GM12875 (cell line): ENCODE measurements around the gene PAPSS2.
A peak's percentile ranks its signal among the peaks of the same experiment; 100 is the strongest.
"Not testable (repeated sequence)": the region's sequence is repeated elsewhere in the genome, so short reads cannot be mapped to it uniquely, and the experiment has no call there.

ENCODE experiments used
- H3K4me3 ChIP-seq: one replicate; pipeline ENCODE4 v1.5.1; 2011; ENCODE audit warnings: low read depth, low read length, control low read depth
- CTCF ChIP-seq: IDR thresholded peaks from 2 replicates; pipeline ENCODE4 v1.5.1; 2011; ENCODE audit warnings: low read depth, mild to moderate bottlenecking, control low read depth, inconsistent platforms, low read length, moderate library complexity, borderline replicate concordance; ENCODE audit not compliant: insufficient read depth

Gene PAPSS2

GRCh38 chr10:87659571-87660483, at the start of gene PAPSS2:
TSS of gene PAPSS2 (plus strand) at chr10:87659878. CDS start at chr10:87659982, 104 bp downstream.
- H3K4me3 ChIP-seq = peak within 1 kb of the TSS; percentile 72
- 0 out of 2 replicates have a peak, but pooled peaks have one; percentile 15 for TF ChIP-seq CTCF

- H3K4me3 ChIP-seq = not testable (repeated sequence)
These were observed 48.3 kb upstream of the PAPSS2 start for GRCh38 chr10:87611341-87611740.

GRCh38 chr10:87612115-87612514, 47.6 kb upstream of the PAPSS2 start:
- TF ChIP-seq CTCF = no peak
- no peak overlapping the region for H3K4me3 ChIP-seq

- no peak for TF ChIP-seq CTCF
- no peak overlapping the region for H3K4me3 ChIP-seq
These were observed 45.9 kb upstream of the PAPSS2 start for GRCh38 chr10:87613751-87614150.

GRCh38 chr10:87615856-87616255, 43.8 kb upstream of the PAPSS2 start:
- no peak for TF ChIP-seq CTCF
- no peak overlapping the region for H3K4me3 ChIP-seq

- TF ChIP-seq CTCF = no peak
- H3K4me3 ChIP-seq = no peak overlapping the region
These were observed 42.2 kb upstream of the PAPSS2 start for GRCh38 chr10:87617503-87617902.

GRCh38 chr10:87618566-87619423, 40.9 kb upstream of the PAPSS2 start:
- H3K4me3 ChIP-seq = no peak overlapping the region
- TF ChIP-seq CTCF = no peak
